Lung (tissue), 12 donors: ENCODE results near the gene SLC10A7. TPM values are rescaled to one million over a fixed set of nuclear protein-coding genes. Genes with fewer than 3 reads are reported as not detected.

Source experiments
- ATAC-seq: fragments of 200-7000 bp; cut with Tn5 transposase; one replicate; pipeline ENCODE4 v1.9.1; 2020; ENCODE audit warnings: moderate number of reproducible peaks; ENCODE audit not compliant: insufficient read depth, low FRiP score
- DNase-seq, 3 donors: peaks; one replicate each; pipeline ENCODE4 v3.0.0-alpha.2; 2013 to 2017
- H3K27ac ChIP-seq, 2 donors: one replicate each; pipeline ENCODE4 v1.5.1; 2013; ENCODE audit warnings: mild to moderate bottlenecking in 2 of 2, moderate library complexity in 2 of 2, control low read depth in 1 of 2, inconsistent platforms in 1 of 2, low read depth in 1 of 2, low read length in 1 of 2
- H3K27me3 ChIP-seq, 3 donors: one replicate each; pipeline ENCODE4 v1.5.1; 2013; ENCODE audit warnings: low read length in 2 of 3; ENCODE audit not compliant: control insufficient read depth in 3 of 3, insufficient read depth in 3 of 3
- H3K36me3 ChIP-seq, 4 donors: one replicate each; pipeline ENCODE4 v1.5.1; 2013; ENCODE audit warnings: low read length in 4 of 4, mild to moderate bottlenecking in 1 of 4, moderate library complexity in 1 of 4; ENCODE audit not compliant: control insufficient read depth in 4 of 4, insufficient read depth in 4 of 4
- H3K4me1 ChIP-seq, 5 donors: one replicate each; pipeline ENCODE4 v1.5.1; 2013; ENCODE audit warnings: low read length in 5 of 5, mild to moderate bottlenecking in 2 of 5, moderate library complexity in 1 of 5; ENCODE audit not compliant: control insufficient read depth in 5 of 5, insufficient read depth in 5 of 5
- H3K4me3 ChIP-seq: one replicate; pipeline ENCODE4 v1.5.1; 2013; ENCODE audit warnings: mild to moderate bottlenecking, control low read depth, moderate library complexity
- H3K9ac ChIP-seq, 2 donors: one replicate each; pipeline ENCODE4 v1.5.1; 2013; ENCODE audit warnings: low read length in 2 of 2, control low read depth in 1 of 2; ENCODE audit not compliant: insufficient read depth in 1 of 2
- H3K9me3 ChIP-seq, 4 donors: one replicate each; pipeline ENCODE4 v1.5.1; 2013; ENCODE audit warnings: low read length in 3 of 4, mild to moderate bottlenecking in 1 of 4, moderate library complexity in 1 of 4; ENCODE audit not compliant: control insufficient read depth in 4 of 4, insufficient read depth in 3 of 4
- WGBS, 2 donors: extraction: QIAGEN DNeasy Blood & Tissue Kit; methylation state at CpG; one replicate each; pipeline ENCODE4 v1.1.7; 2013; 5-methylcytosine and 5-hydroxymethylcytosine counted together
- polyA plus RNA-seq, 2 donors: library from polyadenylated mRNA; stranded (reverse); fragments of 200-250 nt; gene quantifications; one replicate each; pipeline ENCODE4 v1.2.1, GENCODE V29; 2013
- total RNA-seq, 2 donors: library from RNA; depleted of rRNA in 1 of 2; stranded (reverse); fragments of >200 nt in 1 of 2; gene quantifications; one replicate each; pipeline ENCODE4 v1.2.1, GENCODE V29; 2014 to 2021
- TF ChIP-seq, protein P1 (sequence below): IDR thresholded peaks from 2 replicates; pipeline ENCODE4 v1.5.1; 2012; ENCODE audit warnings: mild to moderate bottlenecking; ENCODE audit errors: control extremely low read depth, extremely low read depth
- donor health status: control.
- donor health status: control.
- donor health status: Bipolar disorder and iron deficiency.
- donor health status: healthy.
- donor health status: DM: yes; HTN: yes; CAD: no.

The SLC10A7 gene
- total and polyA plus RNA-seq, 4 donors: 3.2 to 33.4 (median 13.3) TPM

DNA sequence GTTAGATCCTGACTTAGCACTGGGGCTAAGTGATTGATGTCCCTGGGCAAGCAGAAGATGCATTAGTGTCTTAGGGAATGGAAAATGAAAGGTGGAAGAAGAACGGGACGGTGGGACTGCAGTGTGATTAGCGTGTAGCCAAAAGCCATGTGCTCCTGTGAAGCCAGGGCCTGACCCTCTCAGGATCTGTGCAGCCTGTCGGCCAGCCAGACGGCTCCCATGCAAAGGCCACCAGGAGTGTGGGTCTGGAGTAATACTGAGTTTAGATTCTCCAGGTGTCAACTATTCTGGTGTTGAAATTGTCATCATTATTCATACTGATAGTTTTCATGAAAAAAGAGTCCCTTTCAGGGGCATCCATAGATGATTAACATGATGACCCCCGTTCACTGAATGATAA, 275.4 kb downstream of the SLC10A7 start:
- Histone ChIP-seq H3K9me3 (peaks cover 0 to 3% (median 0%) of the 10 kb centered on the region in 4 donors), H3K27ac (no peak overlapping the region), H3K27me3 (no peaks in the 10 kb centered on the region), H3K4me1 (peaks cover 3 to 43% (median 16%) of the 10 kb centered on the region in 5 donors), H3K36me3 (no peaks in the 10 kb centered on the region), H3K9ac (no peak overlapping the region), H3K4me3 (no peak overlapping the region)
- TF ChIP-seq, protein P1, sequence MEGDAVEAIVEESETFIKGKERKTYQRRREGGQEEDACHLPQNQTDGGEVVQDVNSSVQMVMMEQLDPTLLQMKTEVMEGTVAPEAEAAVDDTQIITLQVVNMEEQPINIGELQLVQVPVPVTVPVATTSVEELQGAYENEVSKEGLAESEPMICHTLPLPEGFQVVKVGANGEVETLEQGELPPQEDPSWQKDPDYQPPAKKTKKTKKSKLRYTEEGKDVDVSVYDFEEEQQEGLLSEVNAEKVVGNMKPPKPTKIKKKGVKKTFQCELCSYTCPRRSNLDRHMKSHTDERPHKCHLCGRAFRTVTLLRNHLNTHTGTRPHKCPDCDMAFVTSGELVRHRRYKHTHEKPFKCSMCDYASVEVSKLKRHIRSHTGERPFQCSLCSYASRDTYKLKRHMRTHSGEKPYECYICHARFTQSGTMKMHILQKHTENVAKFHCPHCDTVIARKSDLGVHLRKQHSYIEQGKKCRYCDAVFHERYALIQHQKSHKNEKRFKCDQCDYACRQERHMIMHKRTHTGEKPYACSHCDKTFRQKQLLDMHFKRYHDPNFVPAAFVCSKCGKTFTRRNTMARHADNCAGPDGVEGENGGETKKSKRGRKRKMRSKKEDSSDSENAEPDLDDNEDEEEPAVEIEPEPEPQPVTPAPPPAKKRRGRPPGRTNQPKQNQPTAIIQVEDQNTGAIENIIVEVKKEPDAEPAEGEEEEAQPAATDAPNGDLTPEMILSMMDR: no peak
- WGBS, 2 donors: 77 to 90% methylated on average over 6 of the region's 6 CpGs
- ATAC-seq: no peak
- no peak for DNase-seq

GRCh38 chr4:146245850-146246249, 275.9 kb downstream of the SLC10A7 start:
- WGBS, 2 donors: 54 to 80% methylated on average over 4 of the region's 4 CpGs
- peaks cover 0 to 3% (median 0%) of the 10 kb centered on the region in 4 donors for H3K9me3 ChIP-seq
- TF ChIP-seq, protein P1: no peak
- ATAC-seq: no peak
- no peaks in the 10 kb centered on the region for H3K27me3 ChIP-seq
- H3K9ac ChIP-seq: no peak overlapping the region
- peak; percentile 63 to 91 (median 76) for DNase-seq
- H3K4me1 ChIP-seq: peaks cover 3 to 48% (median 16%) of the 10 kb centered on the region in 5 donors
- no peaks in the 10 kb centered on the region for H3K36me3 ChIP-seq
- no peak overlapping the region for H3K4me3 ChIP-seq
- no peak overlapping the region for H3K27ac ChIP-seq

DNA sequence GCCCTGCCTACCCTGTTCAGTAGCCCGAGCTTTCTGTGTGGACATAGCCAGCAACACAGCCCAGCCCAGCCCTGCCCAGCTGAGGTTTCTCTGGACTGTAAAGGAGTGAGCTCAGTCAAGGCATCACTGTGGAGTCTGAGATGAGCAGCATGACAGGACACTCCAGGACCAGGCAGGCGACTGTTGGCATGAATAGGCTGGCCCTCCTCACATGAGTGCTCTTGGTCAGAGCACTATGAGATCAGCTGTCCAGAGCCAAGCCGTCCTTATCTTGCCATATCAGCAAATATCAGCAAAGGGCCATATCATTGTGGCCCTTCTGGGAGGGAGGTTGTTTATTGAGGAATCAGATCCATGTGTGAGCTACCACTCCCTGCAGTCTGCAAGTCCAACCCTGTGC, 276.5 kb downstream of the SLC10A7 start:
- Histone ChIP-seq H3K9ac (no peak overlapping the region), H3K27ac (peak overlapping the region in 1 of 2 donors; percentile 17), H3K4me1 (peaks cover 3 to 48% (median 16%) of the 10 kb centered on the region in 5 donors), H3K9me3 (peaks cover 0 to 3% (median 0%) of the 10 kb centered on the region in 4 donors), H3K36me3 (no peaks in the 10 kb centered on the region), H3K27me3 (no peaks in the 10 kb centered on the region), H3K4me3 (no peak overlapping the region)
- DNase-seq (peak in 2 of 3 donors; percentile 19 to 24), ATAC-seq (no peak)
- TF ChIP-seq, protein P1: no peak
- WGBS, 2 donors: 45 to 71% methylated on average over 3 of the region's 3 CpGs

DNA sequence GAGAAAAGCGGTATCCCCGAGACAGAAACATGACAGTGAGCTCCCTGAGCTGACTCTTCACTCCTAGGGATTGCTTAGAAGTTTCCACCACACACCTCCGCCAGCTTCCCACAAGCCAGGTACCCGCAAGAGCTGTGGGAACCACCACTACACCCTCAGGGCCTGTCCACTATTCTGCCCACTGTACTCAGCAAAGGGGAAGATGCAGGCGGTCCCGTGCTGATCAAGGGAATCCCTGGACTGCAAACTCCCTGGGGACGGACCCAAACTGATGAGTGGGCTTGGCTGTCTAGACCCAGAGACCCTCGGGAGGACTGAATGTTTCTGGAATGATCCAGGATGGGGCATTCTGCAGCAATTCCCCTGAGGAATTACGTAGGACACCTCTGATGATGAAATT, 277.2 kb downstream of the SLC10A7 start:
- H3K27me3 ChIP-seq: no peaks in the 10 kb centered on the region
- H3K9ac ChIP-seq: no peak overlapping the region
- TF ChIP-seq, protein P1: no peak
- peak overlapping the region in 1 of 2 donors; percentile 37 for H3K27ac ChIP-seq
- H3K9me3 ChIP-seq: peaks cover 0 to 3% (median 0%) of the 10 kb centered on the region in 4 donors
- H3K36me3 ChIP-seq: no peaks in the 10 kb centered on the region
- ATAC-seq (no peak), DNase-seq (no peak)
- WGBS, 2 donors: 92 to 94% methylated on average over 9 of the region's 9 CpGs
- H3K4me3 ChIP-seq: no peak overlapping the region
- H3K4me1 ChIP-seq: peaks cover 3 to 48% (median 16%) of the 10 kb centered on the region in 5 donors
